Subcutaneous adipose tissue (tissue), 4 donors: ENCODE results near the gene PHLPP1. TPM values are rescaled to one million over a fixed set of nuclear protein-coding genes. Genes with fewer than 3 reads are reported as not detected.

Experiments used
- total RNA-seq, 4 donors: library from RNA; depleted of rRNA; stranded (reverse); fragments of >200 nt; gene quantifications; one replicate each; pipeline ENCODE4 v1.1.0, GENCODE V29; 2016
- TF ChIP-seq, protein P1 (sequence below): fragments of 450-650 bp; IDR thresholded peaks from one replicate; pipeline ENCODE4 v1.5.1; 2016; ENCODE audit warnings: low read depth, mild to moderate bottlenecking, control low read depth, antibody characterized with exemption, moderate library complexity

Gene PHLPP1
- total RNA-seq, 4 donors from 2014 or later = 9.7 to 28.3 (median 21.2) TPM

DNA sequence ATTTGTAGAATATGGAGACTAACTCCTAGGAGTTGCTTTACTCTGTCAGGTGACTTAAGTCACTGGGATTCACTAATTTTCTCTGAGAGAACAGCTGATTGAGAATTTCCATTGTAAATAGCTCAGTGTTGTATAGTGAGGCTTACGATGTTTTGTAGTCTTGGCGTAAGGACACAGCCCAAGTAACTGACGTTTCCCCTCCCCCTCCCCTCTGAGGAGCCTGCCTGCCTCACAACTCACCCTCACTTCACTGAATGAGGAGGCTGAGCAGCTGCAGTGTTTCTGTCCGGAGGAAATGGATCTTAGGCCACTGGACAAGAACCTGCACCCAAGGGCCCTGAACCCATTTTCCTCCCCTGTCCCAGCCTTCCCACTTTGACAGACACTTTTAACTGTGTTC is 264.6 kb downstream of the PHLPP1 start:
- TF ChIP-seq, protein P1, sequence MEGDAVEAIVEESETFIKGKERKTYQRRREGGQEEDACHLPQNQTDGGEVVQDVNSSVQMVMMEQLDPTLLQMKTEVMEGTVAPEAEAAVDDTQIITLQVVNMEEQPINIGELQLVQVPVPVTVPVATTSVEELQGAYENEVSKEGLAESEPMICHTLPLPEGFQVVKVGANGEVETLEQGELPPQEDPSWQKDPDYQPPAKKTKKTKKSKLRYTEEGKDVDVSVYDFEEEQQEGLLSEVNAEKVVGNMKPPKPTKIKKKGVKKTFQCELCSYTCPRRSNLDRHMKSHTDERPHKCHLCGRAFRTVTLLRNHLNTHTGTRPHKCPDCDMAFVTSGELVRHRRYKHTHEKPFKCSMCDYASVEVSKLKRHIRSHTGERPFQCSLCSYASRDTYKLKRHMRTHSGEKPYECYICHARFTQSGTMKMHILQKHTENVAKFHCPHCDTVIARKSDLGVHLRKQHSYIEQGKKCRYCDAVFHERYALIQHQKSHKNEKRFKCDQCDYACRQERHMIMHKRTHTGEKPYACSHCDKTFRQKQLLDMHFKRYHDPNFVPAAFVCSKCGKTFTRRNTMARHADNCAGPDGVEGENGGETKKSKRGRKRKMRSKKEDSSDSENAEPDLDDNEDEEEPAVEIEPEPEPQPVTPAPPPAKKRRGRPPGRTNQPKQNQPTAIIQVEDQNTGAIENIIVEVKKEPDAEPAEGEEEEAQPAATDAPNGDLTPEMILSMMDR = no peak

DNA sequence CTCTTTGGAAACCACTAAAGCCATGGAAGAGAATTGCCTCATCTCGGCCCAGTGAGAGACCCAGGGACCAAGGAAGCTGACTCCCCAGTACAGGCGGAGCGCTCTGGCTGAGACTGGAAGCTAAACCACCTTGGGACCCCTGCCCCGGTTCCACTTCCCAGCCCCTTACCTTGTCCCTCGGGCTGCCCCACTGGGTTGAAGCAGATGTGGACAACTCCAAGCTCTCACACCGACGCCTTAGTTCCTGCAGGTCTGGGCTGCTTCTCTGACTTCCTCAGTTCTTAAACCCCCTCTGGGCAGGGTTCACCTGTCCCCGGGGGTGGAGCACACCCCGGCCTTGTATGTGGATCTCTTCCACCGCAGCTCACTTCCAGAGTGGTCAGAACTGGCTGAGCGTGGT is 266.2 kb downstream of the PHLPP1 start:
- TF ChIP-seq, protein P1 = no peak

DNA sequence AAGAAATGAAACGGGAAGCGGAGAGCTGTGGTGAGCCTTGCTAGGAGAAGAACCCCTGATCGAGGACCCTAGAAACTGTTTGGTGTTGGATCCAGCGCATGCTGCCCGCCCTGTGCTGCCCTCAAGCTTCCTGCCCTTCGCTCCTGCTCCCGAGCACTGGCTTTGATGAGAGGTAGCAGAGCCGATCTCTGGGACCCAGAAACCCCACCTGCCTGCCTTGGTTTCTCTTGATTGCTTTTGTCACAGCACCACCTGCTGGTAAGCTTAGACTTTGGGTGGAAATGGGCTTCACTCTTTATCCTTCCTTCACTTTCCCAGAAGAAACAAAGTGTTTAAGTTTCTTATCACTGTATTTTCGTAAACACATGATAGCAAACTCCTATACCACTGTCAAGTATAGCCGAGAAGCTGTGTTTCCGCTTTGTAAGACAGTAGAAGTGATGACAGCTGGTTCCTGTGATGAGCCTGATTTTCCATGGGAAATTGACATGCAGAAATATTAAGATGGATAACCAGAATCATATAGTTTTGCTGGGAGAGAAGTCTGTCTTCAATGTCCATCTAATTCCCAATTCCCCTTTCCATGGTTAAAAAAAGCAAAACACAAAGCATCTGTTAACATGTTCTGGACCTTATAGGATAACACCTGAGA is 267.4 kb downstream of the PHLPP1 start:
- TF ChIP-seq, protein P1 = no peak

DNA sequence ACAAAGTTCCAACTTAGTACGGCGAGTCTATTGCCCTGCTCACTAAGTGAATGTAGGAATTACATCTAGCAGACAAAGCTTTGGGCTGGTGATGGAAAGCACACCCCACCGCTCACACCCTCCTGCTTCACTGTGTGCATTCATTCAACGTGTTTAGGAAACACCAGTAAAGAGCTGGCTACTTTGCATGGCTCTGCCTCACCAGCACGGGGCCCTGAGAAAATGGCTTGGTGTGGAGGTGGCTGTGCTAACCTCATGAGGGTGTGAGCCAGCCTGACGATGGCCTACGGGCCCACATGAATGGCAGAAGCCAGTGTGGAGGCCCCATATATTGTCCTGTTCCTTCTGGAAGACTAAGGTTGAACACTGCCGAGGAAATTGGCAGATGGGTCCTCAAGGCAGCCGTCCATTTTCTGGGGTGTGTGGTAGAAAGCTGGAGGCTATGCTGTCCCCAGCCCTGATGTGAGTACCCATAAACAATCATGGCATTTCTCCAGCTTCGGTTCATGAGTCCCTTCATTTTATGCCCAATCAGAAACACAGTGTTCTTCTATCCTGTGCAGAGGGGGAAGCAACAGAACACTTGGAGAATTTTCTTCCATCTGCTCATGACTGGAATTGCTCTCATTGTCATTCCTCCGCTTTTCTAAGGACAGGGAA is 269.4 kb downstream of the PHLPP1 start:
- TF ChIP-seq, protein P1 = no peak

DNA sequence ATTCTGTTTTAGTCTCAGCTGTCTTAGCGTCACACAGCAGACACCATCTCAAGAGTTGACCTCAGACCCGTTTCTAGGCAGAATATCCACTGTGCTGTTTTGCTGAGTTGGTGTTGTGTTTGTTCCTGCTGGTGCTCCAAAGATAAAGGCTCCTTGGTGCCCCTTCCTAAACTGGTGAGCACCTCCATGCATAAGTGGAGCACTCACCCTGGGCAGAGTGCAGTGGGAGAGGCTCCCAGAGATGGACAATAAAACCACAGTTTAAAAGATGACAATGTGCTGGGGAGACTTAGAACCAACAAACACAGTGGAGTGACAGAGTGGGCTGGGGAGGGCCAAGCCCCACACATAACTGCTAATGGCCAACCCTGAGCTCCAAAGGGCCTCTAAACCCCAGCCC is 271.1 kb downstream of the PHLPP1 start:
- TF ChIP-seq, protein P1 = no peak

DNA sequence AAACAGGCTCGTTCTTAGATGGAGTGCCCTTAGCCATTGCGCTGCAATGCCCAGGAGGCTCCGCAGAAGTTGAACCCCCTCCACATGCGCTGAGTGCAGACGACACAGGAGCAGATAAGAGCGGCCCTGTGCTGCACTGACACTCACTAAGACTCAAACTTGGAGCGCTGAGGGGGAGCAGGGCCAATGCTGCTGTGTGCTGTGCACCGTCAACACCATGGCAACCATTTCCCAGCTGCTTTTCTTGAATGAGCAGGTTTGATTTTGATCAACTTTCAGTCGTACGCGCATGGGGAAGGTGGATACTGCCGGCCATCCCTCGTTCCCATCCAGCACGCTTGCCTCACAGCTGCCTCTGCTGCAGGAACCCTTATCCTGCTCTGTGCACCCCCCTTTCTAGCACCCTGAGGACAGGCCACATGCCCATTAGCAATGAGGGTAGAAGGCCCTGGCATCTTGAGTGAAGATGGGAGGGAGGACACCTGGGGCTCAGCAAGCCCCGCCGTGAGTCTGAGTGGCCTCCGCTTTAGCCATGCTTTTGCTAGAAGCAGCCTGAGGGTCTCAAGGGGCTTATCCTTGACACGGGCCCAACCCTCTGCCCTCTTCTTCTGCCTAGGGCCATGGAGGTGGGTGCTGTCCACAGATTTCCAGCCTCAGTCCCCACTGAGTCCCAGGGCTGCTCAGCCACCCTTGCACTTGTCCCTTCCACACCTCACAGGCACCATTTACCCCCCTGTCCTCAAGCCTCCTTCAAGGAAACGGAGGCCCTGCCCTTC is 271.9 kb downstream of the PHLPP1 start:
- TF ChIP-seq, protein P1 = no peak

DNA sequence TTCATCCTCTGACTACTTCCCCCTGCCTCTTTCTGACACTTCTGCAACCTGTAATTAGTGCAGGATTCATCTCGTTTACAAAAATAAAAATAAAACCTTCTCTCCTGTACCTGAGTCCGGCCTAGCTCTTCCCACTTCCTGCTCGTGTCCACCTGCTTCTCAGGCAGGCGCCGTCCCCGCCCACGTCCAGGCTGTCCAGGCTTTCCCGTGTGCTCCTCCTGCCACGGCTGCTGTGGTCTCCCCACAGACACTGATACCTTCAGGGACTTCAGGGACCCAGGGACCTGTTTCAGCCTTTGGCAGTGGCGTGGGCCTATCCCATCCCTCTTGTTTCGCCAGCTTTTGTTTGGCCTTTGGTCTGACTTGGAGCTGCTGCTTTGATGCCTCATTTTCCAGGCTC is 272.5 kb downstream of the PHLPP1 start:
- TF ChIP-seq, protein P1 = no peak
